ENCODE data around the gene MTPN. TPM values are rescaled to one million over a fixed set of nuclear protein-coding genes. Genes with fewer than 3 reads are reported as not detected.
A peak's percentile ranks its signal among the peaks of the same experiment; 100 is the strongest.

MTPN gene
- total and polyA plus RNA-seq, 10 of the 15 experiments (the other 5 are each of a cell fraction or from before 2014, with no cell fraction given), result 38.7 to 146 (median 85.4) TPM

DNA sequence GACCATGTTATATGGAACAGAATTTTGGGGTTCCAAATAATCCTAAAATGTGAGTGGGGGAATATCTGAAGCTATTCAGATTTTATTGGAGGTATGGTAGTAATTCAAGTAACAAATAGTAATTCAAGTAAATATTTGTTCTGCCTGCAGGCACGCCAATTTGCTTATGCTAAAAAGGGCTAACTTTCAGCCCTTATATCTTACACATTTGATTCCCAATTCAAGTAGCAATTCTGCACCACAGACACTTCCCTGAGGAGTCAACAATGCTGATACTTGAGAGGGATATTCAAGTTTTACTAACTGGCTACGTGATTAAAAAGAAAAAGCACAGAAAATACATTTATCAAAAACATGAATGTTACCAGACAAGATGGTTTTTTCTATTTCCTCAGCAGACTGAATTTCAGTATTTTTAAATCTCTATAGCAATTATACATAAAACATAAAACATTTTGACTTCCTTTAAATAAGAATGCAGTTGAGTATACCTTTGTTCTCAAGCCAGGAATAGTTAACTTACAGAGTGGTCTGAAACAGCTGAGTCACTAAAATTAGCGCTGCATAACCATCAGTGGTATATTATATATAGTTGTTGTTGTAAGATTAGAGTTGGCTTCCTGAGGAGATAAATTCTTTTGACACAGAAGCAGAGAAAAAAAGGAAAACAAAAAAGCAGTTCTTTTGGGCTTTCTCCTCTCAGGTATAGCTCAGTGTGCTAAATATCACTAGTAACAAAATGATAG lies 33.9 kb downstream of the MTPN start:
- no TSS peak for BruUV-seq (replicated peaks)
- ChIA-PET POLR2A (interaction anchor here (0.6 to 1.9 kb wide), 5 partner anchors 10 to 38 kb away, joined by 3 to 6 read pairs (median 4); no protein-coding TSS in a partner anchor), SMC1A (ENCODE audit: uncharacterized antibody, unreplicated experiment) (interaction anchor here (0.7 to 5.0 kb wide), 16 partner anchors 10 to 65 kb away, joined by 3 to 34 read pairs (median 6); no protein-coding TSS in a partner anchor), CTCF (interaction anchor here (1.1 to 2.2 kb wide), 6 partner anchors 8 to 38 kb away, joined by 3 to 12 read pairs (median 4); no protein-coding TSS in a partner anchor), RAD21 (ENCODE audit: unreplicated experiment) (interaction anchor here (1.0 to 4.1 kb wide), 11 partner anchors 17 to 56 kb away, joined by 3 to 27 read pairs (median 3); no protein-coding TSS in a partner anchor)
- intact Hi-C loops (cut with micrococcal nuclease; ENCODE audit: unreplicated experiment), result no loop called here
- no peak for DNase-seq (ENCODE audit: low read depth, low spot score)
- H4K20me1 ChIP-seq (ENCODE audit: control insufficient read depth, insufficient read depth), result no peaks in the 10 kb centered on the region
- H3K4me1 ChIP-seq (ENCODE audit: control insufficient read depth, insufficient read depth, low read length), result peaks cover 20% of the 10 kb centered on the region
- H3K36me3 ChIP-seq (ENCODE audit: control insufficient read depth in 2 of 2, insufficient read depth in 2 of 2, low read length in 1 of 2), result peaks cover 0 to 6% of the 10 kb centered on the region in 2 experiments; a peak in 2 of 4 replicates
- 59% methylated on average over 3 of the region's 3 CpGs for WGBS (ENCODE audit: insufficient coverage, insufficient replicate concordance, low lambda C conversion rate, missing lambda C conversion rate)
- in situ Hi-C loops (cut with MboI), result no loop called here
- no peaks in the 10 kb centered on the region for H3K9me3 ChIP-seq (replicated peaks; ENCODE audit: control insufficient read depth, insufficient read depth, low read length)
- H3K27ac ChIP-seq (ENCODE audit: control insufficient read depth, insufficient read depth), result peak overlapping the region; percentile 18; the same call in 1 of the 2 replicates
- H3K4me2 ChIP-seq (ENCODE audit: control insufficient read depth, insufficient read depth), result peak overlapping the region; percentile 45
- ATAC-seq, result peak; percentile 24; the same call in 2 of the 3 replicates
- H3K79me2 ChIP-seq (ENCODE audit: control insufficient read depth, insufficient read depth, low read length), result peaks cover 49% of the 10 kb centered on the region
- no peaks in the 10 kb centered on the region for H3K27me3 ChIP-seq (replicated peaks in 1 of 2; ENCODE audit: control insufficient read depth in 2 of 2, insufficient read depth in 2 of 2, low read length in 1 of 2)
- no peak overlapping the region for H2AFZ ChIP-seq (ENCODE audit: control insufficient read depth, low read depth, low read length)
- FAIRE-seq, result no peak
- no peak overlapping the region for H3K4me3 ChIP-seq
- H3K9ac ChIP-seq (ENCODE audit: control insufficient read depth, insufficient read depth, low read length), result no peak overlapping the region
- no peak for TF ChIP-seq EP300 (IDR thresholded peaks at IDR 0.05; ENCODE audit: borderline replicate concordance in 1 of 2, control insufficient read depth in 1 of 2, low read depth in 2 of 2, low read length in 2 of 2)
- TF ChIP-seq TARDBP (IDR thresholded peaks at IDR 0.05; ENCODE audit: borderline replicate concordance), result no peak
- 0 out of 2 replicates have a peak, but pooled peaks have one; percentile 43 for TF ChIP-seq ZNF24 (IDR thresholded peaks at IDR 0.05)
- TF ChIP-seq, protein P1, sequence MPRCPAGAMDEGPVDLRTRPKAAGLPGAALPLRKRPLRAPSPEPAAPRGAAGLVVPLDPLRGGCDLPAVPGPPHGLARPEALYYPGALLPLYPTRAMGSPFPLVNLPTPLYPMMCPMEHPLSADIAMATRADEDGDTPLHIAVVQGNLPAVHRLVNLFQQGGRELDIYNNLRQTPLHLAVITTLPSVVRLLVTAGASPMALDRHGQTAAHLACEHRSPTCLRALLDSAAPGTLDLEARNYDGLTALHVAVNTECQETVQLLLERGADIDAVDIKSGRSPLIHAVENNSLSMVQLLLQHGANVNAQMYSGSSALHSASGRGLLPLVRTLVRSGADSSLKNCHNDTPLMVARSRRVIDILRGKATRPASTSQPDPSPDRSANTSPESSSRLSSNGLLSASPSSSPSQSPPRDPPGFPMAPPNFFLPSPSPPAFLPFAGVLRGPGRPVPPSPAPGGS (IDR thresholded peaks at IDR 0.05; ENCODE audit: borderline replicate concordance, insufficient read depth, low read depth, low read length, poor library complexity, severe bottlenecking), result no peak
- TF ChIP-seq, protein P2, sequence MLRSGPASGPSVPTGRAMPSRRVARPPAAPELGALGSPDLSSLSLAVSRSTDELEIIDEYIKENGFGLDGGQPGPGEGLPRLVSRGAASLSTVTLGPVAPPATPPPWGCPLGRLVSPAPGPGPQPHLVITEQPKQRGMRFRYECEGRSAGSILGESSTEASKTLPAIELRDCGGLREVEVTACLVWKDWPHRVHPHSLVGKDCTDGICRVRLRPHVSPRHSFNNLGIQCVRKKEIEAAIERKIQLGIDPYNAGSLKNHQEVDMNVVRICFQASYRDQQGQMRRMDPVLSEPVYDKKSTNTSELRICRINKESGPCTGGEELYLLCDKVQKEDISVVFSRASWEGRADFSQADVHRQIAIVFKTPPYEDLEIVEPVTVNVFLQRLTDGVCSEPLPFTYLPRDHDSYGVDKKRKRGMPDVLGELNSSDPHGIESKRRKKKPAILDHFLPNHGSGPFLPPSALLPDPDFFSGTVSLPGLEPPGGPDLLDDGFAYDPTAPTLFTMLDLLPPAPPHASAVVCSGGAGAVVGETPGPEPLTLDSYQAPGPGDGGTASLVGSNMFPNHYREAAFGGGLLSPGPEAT (IDR thresholded peaks at IDR 0.05; ENCODE audit: low read depth), result no peak
- TF ChIP-seq ESRRA (IDR thresholded peaks at IDR 0.05; ENCODE audit: low read length), result no peak
- TF ChIP-seq YBX1 (IDR thresholded peaks at IDR 0.05), result no peak
- TF ChIP-seq, protein P3, sequence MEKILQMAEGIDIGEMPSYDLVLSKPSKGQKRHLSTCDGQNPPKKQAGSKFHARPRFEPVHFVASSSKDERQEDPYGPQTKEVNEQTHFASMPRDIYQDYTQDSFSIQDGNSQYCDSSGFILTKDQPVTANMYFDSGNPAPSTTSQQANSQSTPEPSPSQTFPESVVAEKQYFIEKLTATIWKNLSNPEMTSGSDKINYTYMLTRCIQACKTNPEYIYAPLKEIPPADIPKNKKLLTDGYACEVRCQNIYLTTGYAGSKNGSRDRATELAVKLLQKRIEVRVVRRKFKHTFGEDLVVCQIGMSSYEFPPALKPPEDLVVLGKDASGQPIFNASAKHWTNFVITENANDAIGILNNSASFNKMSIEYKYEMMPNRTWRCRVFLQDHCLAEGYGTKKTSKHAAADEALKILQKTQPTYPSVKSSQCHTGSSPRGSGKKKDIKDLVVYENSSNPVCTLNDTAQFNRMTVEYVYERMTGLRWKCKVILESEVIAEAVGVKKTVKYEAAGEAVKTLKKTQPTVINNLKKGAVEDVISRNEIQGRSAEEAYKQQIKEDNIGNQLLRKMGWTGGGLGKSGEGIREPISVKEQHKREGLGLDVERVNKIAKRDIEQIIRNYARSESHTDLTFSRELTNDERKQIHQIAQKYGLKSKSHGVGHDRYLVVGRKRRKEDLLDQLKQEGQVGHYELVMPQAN (conservative IDR thresholded peaks at IDR 0.05), result no peak
- TF ChIP-seq, protein P4, sequence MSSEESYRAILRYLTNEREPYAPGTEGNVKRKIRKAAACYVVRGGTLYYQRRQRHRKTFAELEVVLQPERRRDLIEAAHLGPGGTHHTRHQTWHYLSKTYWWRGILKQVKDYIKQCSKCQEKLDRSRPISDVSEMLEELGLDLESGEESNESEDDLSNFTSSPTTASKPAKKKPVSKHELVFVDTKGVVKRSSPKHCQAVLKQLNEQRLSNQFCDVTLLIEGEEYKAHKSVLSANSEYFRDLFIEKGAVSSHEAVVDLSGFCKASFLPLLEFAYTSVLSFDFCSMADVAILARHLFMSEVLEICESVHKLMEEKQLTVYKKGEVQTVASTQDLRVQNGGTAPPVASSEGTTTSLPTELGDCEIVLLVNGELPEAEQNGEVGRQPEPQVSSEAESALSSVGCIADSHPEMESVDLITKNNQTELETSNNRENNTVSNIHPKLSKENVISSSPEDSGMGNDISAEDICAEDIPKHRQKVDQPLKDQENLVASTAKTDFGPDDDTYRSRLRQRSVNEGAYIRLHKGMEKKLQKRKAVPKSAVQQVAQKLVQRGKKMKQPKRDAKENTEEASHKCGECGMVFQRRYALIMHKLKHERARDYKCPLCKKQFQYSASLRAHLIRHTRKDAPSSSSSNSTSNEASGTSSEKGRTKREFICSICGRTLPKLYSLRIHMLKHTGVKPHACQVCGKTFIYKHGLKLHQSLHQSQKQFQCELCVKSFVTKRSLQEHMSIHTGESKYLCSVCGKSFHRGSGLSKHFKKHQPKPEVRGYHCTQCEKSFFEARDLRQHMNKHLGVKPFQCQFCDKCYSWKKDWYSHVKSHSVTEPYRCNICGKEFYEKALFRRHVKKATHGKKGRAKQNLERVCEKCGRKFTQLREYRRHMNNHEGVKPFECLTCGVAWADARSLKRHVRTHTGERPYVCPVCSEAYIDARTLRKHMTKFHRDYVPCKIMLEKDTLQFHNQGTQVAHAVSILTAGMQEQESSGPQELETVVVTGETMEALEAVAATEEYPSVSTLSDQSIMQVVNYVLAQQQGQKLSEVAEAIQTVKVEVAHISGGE (CRISPR knock-in tag; IDR thresholded peaks at IDR 0.05), result no peak
- no peak for TF ChIP-seq CHD1 (IDR thresholded peaks at IDR 0.05; ENCODE audit: low read depth, low read length)
- TF ChIP-seq, protein P5, sequence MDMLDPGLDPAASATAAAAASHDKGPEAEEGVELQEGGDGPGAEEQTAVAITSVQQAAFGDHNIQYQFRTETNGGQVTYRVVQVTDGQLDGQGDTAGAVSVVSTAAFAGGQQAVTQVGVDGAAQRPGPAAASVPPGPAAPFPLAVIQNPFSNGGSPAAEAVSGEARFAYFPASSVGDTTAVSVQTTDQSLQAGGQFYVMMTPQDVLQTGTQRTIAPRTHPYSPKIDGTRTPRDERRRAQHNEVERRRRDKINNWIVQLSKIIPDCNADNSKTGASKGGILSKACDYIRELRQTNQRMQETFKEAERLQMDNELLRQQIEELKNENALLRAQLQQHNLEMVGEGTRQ (IDR thresholded peaks at IDR 0.05; ENCODE audit: borderline replicate concordance, low read depth, low read length), result no peak
- TF ChIP-seq BACH1 (IDR thresholded peaks at IDR 0.05; ENCODE audit: borderline replicate concordance), result peak; percentile 63; the same call in 1 of the 2 replicates

Measured in GM12878 (cell line).